ENCODE data around the gene IER5L. TPM values are rescaled to one million over a fixed set of nuclear protein-coding genes. Genes with fewer than 3 reads are reported as not detected.
A peak's percentile ranks its signal among the peaks of the same experiment; 100 is the strongest.

Gene IER5L
- total RNA-seq, 6 experiments from 2014 or later: 28.5 to 45.1 (median 42.2) TPM

- Mint-ChIP-seq H3K27ac (no peak overlapping the region; the same call in 1 of the 2 replicates), H3K4me3 (no peak overlapping the region)
Observed at GRCh38 chr9:129171993-129172751, 5.9 kb downstream of the IER5L start.

GRCh38 chr9:129170229-129170628 lies 7.8 kb downstream of the IER5L start:
- TF ChIP-seq CTCF (IDR thresholded peaks at IDR 0.05): no peak
- no peaks in the 10 kb centered on the region for H3K36me3 Mint-ChIP-seq (ENCODE audit: low read depth)
- peaks cover 61% of the 10 kb centered on the region for H3K4me1 Mint-ChIP-seq (ENCODE audit: low read depth)
- peak overlapping the region; percentile 45 for H3K27ac Mint-ChIP-seq
- H3K4me3 Mint-ChIP-seq: no peak overlapping the region
- H3K9me3 Mint-ChIP-seq: no peaks in the 10 kb centered on the region
- no peaks in the 10 kb centered on the region; the same call in none of the 2 replicates for H3K27me3 Mint-ChIP-seq (ENCODE audit: insufficient read depth)
- peak; percentile 19 for DNase-seq

More at GRCh38 chr9:129171993-129172751, 5.9 kb downstream of the IER5L start:
- H3K36me3 Mint-ChIP-seq (ENCODE audit: low read depth): peaks cover 5% of the 10 kb centered on the region; the same call in 1 of the 2 replicates
- DNase-seq: no peak
- peaks cover 54% of the 10 kb centered on the region for H3K4me1 Mint-ChIP-seq (ENCODE audit: low read depth)
- TF ChIP-seq CTCF (IDR thresholded peaks at IDR 0.05): no peak
- H3K27me3 Mint-ChIP-seq (ENCODE audit: insufficient read depth): peaks cover 5% of the 10 kb centered on the region
- no peaks in the 10 kb centered on the region for H3K9me3 Mint-ChIP-seq

GRCh38 chr9:129166623-129167557 lies 11.2 kb downstream of the IER5L start:
- no peak for TF ChIP-seq CTCF (IDR thresholded peaks at IDR 0.05)
- peaks cover 48% of the 10 kb centered on the region for H3K4me1 Mint-ChIP-seq (ENCODE audit: low read depth)
- peaks cover 1% of the 10 kb centered on the region for H3K27me3 Mint-ChIP-seq (ENCODE audit: insufficient read depth)
- H3K27ac Mint-ChIP-seq: peak overlapping the region; percentile 99
- H3K9me3 Mint-ChIP-seq: no peaks in the 10 kb centered on the region
- H3K4me3 Mint-ChIP-seq: peak overlapping the region; percentile 83
- peak; percentile 57 for DNase-seq
- peaks cover 5% of the 10 kb centered on the region; the same call in 1 of the 2 replicates for H3K36me3 Mint-ChIP-seq (ENCODE audit: low read depth)

GRCh38 chr9:129165198-129165597 lies 12.9 kb downstream of the IER5L start:
- no peak for DNase-seq
- Mint-ChIP-seq H3K9me3 (peaks cover 5% of the 10 kb centered on the region; the same call in 1 of the 2 replicates), H3K4me1 (ENCODE audit: low read depth) (peaks cover 47% of the 10 kb centered on the region), H3K27ac (no peak overlapping the region), H3K27me3 (ENCODE audit: insufficient read depth) (peaks cover 2% of the 10 kb centered on the region), H3K36me3 (ENCODE audit: low read depth) (peaks cover 16% of the 10 kb centered on the region), H3K4me3 (no peak overlapping the region)
- TF ChIP-seq CTCF (IDR thresholded peaks at IDR 0.05): no peak

GRCh38 chr9:129164246-129164930 lies 13.7 kb downstream of the IER5L start:
- Mint-ChIP-seq H3K4me1 (ENCODE audit: low read depth) (peaks cover 41% of the 10 kb centered on the region), H3K27me3 (ENCODE audit: insufficient read depth) (peaks cover 2% of the 10 kb centered on the region), H3K27ac (peak overlapping the region; percentile 13; the same call in 1 of the 2 replicates), H3K36me3 (ENCODE audit: low read depth) (peaks cover 17% of the 10 kb centered on the region), H3K4me3 (no peak overlapping the region), H3K9me3 (peaks cover 5% of the 10 kb centered on the region; the same call in 1 of the 2 replicates)
- TF ChIP-seq CTCF (IDR thresholded peaks at IDR 0.05): no peak
- no peak for DNase-seq
